Effector CD4-positive, alpha-beta T cell (primary cell): ENCODE measurements around the gene CAPS.

Experiments used
- DNase-seq: peaks from one replicate; pipeline ENCODE4 v3.0.0-alpha.2; 2020

Gene CAPS

GRCh38 chr19:5891938-5892771 is 21.9 kb upstream of the CAPS start:
- no peak for DNase-seq

- DNase-seq = no peak
Measured at GRCh38 chr19:5892772-5893275, 21.2 kb upstream of the CAPS start.

DNA sequence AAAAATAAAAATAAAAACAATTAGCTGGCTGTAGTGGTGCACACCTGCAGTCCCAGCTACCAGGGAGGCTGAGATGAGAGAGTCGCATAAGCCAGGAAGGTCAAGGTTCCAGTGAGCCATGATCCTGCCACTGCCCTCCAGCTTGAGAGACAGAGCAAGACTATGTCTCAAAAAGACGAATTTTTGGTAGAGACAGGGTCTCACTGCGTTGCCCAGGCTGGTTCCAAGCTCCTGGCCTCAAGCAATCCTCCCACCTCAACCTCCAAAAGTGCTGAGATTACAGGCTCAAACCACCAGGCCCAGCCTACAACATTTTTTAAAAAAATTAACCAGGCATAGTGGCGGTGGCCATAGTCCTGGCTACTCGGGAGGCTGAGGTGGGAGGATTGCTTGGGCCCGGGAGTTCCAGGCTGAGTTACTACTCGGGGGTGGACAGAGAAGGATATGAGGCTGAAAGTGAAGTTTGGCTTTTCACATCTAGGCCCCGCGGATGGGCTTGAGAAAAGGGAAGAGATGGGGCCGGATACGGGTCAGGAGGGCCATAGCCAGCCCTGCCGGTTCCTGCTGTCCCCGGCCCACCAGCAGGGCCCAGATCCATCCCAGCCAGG is 20.7 kb upstream of the CAPS start:
- no peak for DNase-seq

DNA sequence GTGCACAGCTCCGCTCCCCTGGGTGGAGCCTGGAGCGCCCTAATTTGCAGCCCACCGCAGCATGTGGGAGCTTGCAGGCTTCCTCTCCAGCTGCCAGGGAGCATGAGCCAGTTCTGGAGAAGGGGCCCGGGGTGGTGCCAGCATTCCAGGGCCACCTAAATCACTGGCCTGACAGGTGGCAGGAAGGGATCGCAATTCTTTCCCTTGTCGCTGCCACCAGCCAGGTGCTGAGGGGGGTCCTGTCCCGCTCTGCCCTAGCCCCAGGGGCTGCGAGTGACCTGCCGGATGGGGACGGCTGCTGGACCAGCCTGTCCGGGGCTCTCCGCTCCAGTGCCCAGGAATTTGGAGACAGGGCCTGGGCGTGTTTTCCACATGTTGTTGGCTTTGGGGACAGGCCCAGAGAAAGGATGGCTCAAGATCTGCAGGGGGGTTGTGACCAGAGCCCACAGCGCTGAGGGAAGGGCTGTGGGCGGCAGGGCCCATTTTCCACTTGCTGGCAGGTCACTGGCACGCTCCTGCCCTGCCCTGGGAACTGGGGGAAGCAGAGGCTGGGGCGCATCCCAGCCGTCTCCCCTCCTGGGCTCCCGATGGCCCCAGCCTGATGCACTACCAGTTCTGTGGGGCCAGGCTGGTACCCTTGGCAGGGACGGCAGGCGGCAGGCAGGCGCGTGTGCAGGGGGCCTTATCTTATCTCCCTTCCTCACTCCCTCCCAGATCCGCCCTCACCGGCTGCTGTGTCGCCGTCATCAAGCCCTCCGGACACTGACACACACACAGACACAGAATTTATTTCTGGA is 19.9 kb upstream of the CAPS start:
- no peak for DNase-seq

DNA sequence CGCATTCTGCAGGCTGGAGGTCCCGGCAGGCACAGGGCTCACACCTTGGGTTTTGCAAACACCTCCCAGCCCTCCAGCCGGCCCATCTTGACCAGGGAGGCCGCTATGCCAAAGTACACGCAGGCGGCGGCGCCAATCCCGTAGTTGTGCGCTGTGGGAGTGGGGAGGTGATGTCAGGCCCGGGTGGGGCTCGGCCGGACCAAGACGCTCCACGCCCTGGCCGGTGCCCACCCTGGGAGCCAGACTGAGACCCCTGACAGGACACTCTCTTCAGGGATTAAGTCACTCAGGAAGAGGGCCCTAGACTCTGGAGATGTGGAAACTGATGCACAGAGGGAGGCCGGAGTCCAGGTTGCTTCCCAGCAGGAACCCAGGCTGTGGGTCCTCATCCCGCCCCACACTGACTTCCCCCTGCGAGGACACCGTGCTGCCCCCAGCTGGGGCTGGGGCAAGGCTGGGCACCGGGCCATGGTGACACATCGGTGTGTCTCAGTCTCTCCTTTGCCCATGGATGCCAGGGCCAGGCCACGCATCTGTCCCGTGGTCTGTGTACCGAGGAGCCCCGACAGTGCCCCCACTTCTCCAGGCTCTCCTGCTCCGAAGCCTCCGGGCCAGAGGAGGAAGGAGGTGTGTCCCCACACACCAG is 19.2 kb upstream of the CAPS start:
- DNase-seq = no peak

DNA sequence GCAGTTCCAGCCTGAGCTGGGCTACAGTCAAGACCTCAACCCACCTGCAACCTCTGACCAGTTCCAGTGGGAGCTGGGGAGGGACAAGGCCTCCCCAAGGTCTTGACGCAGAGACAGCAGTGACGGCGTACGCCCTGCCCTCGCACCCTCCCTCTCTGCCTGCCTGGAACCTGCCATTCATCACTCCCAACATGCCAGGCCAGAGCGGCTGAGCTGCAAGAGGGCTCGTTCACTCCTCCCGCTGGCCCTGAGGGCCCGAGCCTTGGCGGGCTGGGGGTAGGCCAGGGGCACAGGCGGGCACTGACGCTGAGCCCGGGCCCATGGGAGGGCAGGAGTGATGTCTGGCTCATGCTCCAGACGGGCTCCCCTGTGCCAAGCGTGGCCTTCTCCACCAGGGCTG is 18.6 kb upstream of the CAPS start:
- no peak for DNase-seq

DNA sequence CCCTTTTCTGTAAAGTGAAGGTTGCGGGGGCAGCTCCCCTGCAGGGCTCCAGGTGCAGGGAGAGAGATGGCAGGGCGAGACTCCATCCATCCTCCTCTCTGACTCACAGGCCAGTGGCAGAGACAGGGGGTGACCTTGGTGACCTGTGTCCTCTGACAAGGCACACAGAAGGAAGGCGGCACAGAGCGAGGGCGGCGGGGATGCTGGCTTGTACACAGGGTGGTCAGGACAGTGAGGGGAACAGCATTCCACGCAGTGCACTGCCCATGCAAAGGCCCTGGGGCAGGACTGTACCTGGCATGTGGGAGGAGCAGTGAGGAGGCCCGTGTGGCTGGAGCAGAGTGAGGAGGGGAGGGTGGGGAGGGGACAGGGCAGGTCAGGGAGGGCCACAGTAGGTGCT is 18.2 kb upstream of the CAPS start:
- DNase-seq = no peak

DNA sequence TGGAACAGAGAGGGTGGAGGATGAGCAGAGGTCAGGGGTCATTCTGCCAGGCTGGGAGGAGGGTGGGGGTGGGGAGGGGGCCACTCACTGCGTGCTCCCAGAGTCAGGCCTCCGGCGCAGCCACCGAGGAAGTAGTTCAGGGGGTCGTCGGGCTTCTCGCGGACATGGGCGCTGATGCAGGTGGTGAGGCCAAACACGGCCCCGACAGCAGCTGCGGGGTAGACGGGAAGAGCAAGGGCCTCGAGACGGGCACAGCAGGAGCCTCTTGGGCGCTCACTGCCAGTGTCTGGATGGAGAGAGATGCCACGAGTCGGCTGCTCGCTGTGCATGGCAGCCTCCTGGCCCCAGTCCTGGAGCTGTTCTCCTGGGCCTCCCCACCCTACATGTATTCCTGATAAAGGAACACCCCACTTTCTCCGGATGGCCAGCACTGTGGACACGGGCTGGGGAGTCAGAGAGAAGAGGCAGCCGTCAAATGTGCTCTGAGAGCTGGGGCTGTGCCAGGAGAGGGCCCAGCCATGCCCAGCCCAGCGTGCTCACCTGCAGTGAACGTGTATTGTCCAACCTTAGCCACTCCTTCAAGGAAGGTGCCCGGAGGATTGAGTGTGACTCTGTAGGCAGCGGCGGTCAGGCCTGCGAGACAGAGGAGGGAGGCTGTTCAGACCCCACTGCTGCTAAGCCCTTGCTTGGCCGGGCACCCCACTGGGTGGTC is 17.5 kb upstream of the CAPS start:
- no peak for DNase-seq

DNA sequence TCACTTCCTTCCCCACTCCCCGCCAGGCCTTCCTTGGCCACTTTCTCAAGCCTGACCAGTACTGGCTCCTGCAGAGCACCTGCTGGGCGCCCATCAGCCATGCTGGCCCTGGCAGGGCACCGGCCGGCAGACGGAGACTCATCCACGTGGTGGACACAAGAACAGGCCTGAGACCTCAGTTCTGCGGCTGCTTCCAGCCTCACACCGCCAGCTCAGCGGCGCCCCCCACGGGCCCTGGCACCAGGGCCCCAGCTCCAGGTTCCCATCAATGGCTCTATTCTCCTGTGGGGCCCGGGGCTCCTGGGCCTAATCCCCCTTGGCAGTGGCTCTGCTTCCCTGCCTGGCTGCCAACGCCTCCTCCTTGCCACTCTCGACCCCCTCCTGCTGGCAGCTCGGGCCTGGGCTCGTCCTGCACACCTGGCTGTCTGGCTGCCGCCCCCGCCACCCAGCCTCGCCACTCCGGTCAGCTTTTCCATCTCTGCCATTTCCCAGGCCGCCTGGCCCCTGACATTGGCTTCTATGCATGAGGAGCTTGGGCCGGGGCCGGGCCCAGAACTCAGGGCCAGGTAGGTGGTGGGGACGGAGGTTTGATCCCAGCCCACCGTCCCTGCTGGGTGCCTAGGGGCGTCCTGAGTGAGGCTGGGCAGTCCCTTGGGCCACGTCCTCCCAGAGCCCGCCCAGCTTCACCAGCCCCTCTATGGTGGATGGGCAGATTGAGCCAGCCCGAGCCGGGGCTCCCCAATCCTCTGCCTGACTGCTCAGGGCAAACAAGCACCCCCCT is 16.7 kb upstream of the CAPS start:
- no peak for DNase-seq

GRCh38 chr19:5899728-5900526 is 14.1 kb upstream of the CAPS start:
- DNase-seq = no peak

DNA sequence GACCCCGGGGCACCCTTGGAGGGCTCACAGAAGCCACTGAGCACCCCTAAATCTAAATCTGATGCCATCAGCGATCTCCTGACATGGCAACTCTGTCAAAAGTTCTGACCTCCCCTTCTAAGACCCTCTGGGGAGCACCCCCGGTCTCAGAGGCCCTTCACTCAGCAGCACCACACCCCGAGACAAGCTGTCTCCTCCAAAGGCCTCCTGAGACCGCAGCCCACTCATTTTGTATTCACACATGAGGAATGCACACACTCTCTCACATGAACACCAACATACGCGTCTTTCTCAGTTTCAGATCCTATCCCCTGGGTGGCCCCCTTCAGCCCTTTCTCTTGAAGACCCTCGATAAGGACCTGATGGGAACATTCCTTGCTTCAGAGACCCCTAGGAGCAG is 13.1 kb upstream of the CAPS start:
- DNase-seq = no peak

GRCh38 chr19:5903056-5903623 is 10.9 kb upstream of the CAPS start:
- no peak for DNase-seq

GRCh38 chr19:5903624-5904351 is 10.3 kb upstream of the CAPS start, which contains the start of gene NDUFA11:
Gene NDUFA11 (minus strand): TSS chr19:5903790. CDS start chr19:5903708, 82 bp downstream.
- DNase-seq = peak; percentile 98

- peak; percentile 100 for DNase-seq
Measured at GRCh38 chr19:5904352-5905113, 9.5 kb upstream of the CAPS start, which contains the start of gene VMAC. Gene VMAC (plus strand): TSS chr19:5904872. CDS start chr19:5904891, 19 bp downstream.

GRCh38 chr19:5905114-5905778 is 8.8 kb upstream of the CAPS start:
- no peak for DNase-seq

GRCh38 chr19:5907241-5907640 is 6.8 kb upstream of the CAPS start:
- no peak for DNase-seq

DNA sequence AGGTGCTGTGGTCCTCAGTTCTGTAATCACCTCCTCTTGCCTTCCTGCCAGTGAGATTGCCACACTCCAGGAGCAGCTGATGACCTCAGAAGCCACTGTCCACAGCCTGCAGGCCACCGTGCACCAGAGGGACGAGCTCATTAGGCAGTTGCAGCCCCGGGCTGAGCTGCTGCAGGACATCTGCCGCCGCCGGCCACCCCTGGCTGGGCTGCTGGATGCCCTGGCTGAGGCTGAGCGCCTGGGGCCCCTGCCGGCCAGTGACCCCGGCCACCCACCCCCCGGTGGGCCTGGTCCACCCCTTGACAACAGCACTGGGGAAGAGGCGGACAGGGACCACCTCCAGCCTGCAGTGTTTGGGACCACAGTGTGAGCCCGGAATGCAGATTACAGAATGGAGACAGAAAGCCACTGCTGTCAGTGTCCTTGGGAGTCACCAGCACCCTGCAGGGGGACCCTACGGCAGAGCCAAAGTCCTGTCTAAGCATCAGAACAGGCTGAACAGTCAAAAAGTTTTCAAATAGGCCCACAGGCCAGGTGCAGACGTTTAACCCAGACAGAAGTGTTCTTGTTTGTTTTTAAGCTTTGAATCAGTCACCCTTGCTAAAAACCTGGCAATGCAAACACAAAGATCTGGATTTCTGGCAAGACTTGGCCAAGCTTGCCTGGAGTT is 5.1 kb upstream of the CAPS start:
- DNase-seq = no peak

DNA sequence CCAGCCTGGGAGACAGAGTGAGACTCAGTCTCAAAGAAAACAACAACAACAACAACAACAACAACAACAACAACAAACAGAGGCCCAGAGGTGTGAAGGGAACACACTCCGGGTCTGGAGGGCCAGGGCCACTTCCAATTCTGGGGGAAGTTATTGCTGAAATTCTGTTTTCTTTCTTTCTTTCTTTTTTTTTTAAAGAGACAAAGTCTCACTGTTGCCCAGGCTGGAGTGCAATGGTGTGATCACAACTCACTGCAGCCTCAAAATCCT is 3.5 kb upstream of the CAPS start:
- no peak for DNase-seq
